Activated T-cell treated with anti-CD3 and anti-CD28 coated beads, Interleukin-2, amount 50 U/mL, for 72 hours (primary cell): ENCODE results near the gene RBM6. TPM values are rescaled to one million over a fixed set of nuclear protein-coding genes. Genes with fewer than 3 reads are reported as not detected.
A peak's percentile ranks its signal among the peaks of the same experiment; 100 is the strongest.

Source experiments
- ATAC-seq, 2 donors: fragments of 150-1000 bp; cut with Tn5 transposase; replicated peaks in 1 of 2; 2 replicates each; pipeline ENCODE4 v1.10.0; 2021; ENCODE audit warnings: moderate library complexity in 2 of 2, mild to moderate bottlenecking in 1 of 2
- DNase-seq, 2 donors: peaks; one replicate each; pipeline ENCODE4 v3.0.0; 2021 to 2022; ENCODE audit warnings: mixed read lengths in 1 of 2
- H3K27ac Mint-ChIP-seq: one replicate; pipeline ENCODE4 v1.8.0; 2022; ENCODE audit warnings: mild to moderate bottlenecking, moderate library complexity, mixed read lengths
- H3K27me3 Mint-ChIP-seq: one replicate; pipeline ENCODE4 v1.8.0; 2022; ENCODE audit warnings: low read depth, mixed read lengths
- H3K36me3 Mint-ChIP-seq, 2 donors: one replicate each; pipeline ENCODE4 v1.8.0; 2022; ENCODE audit warnings: mixed read lengths in 2 of 2, mild to moderate bottlenecking in 1 of 2; ENCODE audit not compliant: insufficient read depth in 2 of 2
- H3K4me1 Mint-ChIP-seq: one replicate; pipeline ENCODE4 v1.8.0; 2022; ENCODE audit warnings: low read depth, mixed read lengths
- H3K4me3 Mint-ChIP-seq, 2 donors: one replicate each; pipeline ENCODE4 v1.8.0; 2022; ENCODE audit warnings: mild to moderate bottlenecking in 2 of 2, mixed read lengths in 2 of 2, moderate library complexity in 2 of 2
- H3K9me3 Mint-ChIP-seq, 2 donors: one replicate each; pipeline ENCODE4 v1.8.0; 2022; ENCODE audit warnings: mixed read lengths in 2 of 2
- total RNA-seq, 2 donors: library from RNA; stranded (reverse); gene quantifications; one replicate each; pipeline ENCODE4 v1.2.3, GENCODE V29; 2022

The RBM6 gene
- total RNA-seq, 2 donors from 2014 or later = 57.4 to 70.4 TPM

GRCh38 chr3:50122071-50122470, 182.1 kb downstream of the RBM6 start:
- H3K4me3 Mint-ChIP-seq = no peak overlapping the region
- ATAC-seq = no peak
- peaks cover under 1 to 2% of the 10 kb centered on the region in 2 donors for H3K36me3 Mint-ChIP-seq
- H3K9me3 Mint-ChIP-seq = no peaks in the 10 kb centered on the region
- H3K4me1 Mint-ChIP-seq = no peaks in the 10 kb centered on the region
- DNase-seq = no peak
- H3K27ac Mint-ChIP-seq = no peak overlapping the region
- no peaks in the 10 kb centered on the region for H3K27me3 Mint-ChIP-seq

GRCh38 chr3:50122661-50123391, 182.9 kb downstream of the RBM6 start:
- peaks cover 0 to 1% of the 10 kb centered on the region in 2 donors for H3K36me3 Mint-ChIP-seq
- no peaks in the 10 kb centered on the region for H3K4me1 Mint-ChIP-seq
- H3K27me3 Mint-ChIP-seq = no peaks in the 10 kb centered on the region
- ATAC-seq = no peak
- H3K27ac Mint-ChIP-seq = no peak overlapping the region
- no peaks in the 10 kb centered on the region for H3K9me3 Mint-ChIP-seq
- H3K4me3 Mint-ChIP-seq = no peak overlapping the region
- no peak for DNase-seq

- Mint-ChIP-seq H3K36me3 (no peaks in the 10 kb centered on the region), H3K27me3 (no peaks in the 10 kb centered on the region), H3K27ac (no peak overlapping the region), H3K4me1 (no peaks in the 10 kb centered on the region), H3K4me3 (no peak overlapping the region), H3K9me3 (no peaks in the 10 kb centered on the region)
- ATAC-seq (no peak), DNase-seq (no peak)
These were observed 183.6 kb downstream of the RBM6 start for GRCh38 chr3:50123394-50124051.

- Mint-ChIP-seq H3K9me3 (no peaks in the 10 kb centered on the region), H3K27ac (no peak overlapping the region), H3K4me1 (no peaks in the 10 kb centered on the region), H3K27me3 (no peaks in the 10 kb centered on the region), H3K36me3 (no peaks in the 10 kb centered on the region), H3K4me3 (no peak overlapping the region)
- DNase-seq (no peak), ATAC-seq (no peak)
These were observed 184.3 kb downstream of the RBM6 start for GRCh38 chr3:50124052-50124799.

GRCh38 chr3:50124800-50125178, 184.8 kb downstream of the RBM6 start:
- Mint-ChIP-seq H3K4me3 (no peak overlapping the region), H3K9me3 (no peaks in the 10 kb centered on the region), H3K27me3 (no peaks in the 10 kb centered on the region), H3K4me1 (no peaks in the 10 kb centered on the region), H3K36me3 (no peaks in the 10 kb centered on the region), H3K27ac (no peak overlapping the region)
- no peak for ATAC-seq
- DNase-seq = no peak

GRCh38 chr3:50125541-50126286, 185.8 kb downstream of the RBM6 start:
- no peak overlapping the region for H3K27ac Mint-ChIP-seq
- H3K4me3 Mint-ChIP-seq = no peak overlapping the region
- H3K27me3 Mint-ChIP-seq = no peaks in the 10 kb centered on the region
- H3K36me3 Mint-ChIP-seq = no peaks in the 10 kb centered on the region
- no peaks in the 10 kb centered on the region for H3K4me1 Mint-ChIP-seq
- no peak for ATAC-seq
- no peaks in the 10 kb centered on the region for H3K9me3 Mint-ChIP-seq
- no peak for DNase-seq

GRCh38 chr3:50126287-50127211, 186.6 kb downstream of the RBM6 start:
- Mint-ChIP-seq H3K36me3 (no peaks in the 10 kb centered on the region), H3K9me3 (no peaks in the 10 kb centered on the region), H3K4me1 (no peaks in the 10 kb centered on the region), H3K27ac (no peak overlapping the region), H3K27me3 (no peaks in the 10 kb centered on the region), H3K4me3 (no peak overlapping the region)
- DNase-seq (no peak), ATAC-seq (peak; percentile 11 to 20)

Other genes with a start within 250 kb of the RBM6 start
- gene AMIGO3, start 220.5 kb upstream of the RBM6 start, total RNA-seq = under 1 TPM; 0.19 to 0.72 TPM
- 10 to 100 TPM; 22.3 to 33.4 TPM for gene GMPPB, start 216.2 kb upstream of the RBM6 start, total RNA-seq
- 10 to 100 TPM; 36.5 to 37.4 TPM for gene IP6K1, start 153.6 kb upstream of the RBM6 start, total RNA-seq
- under 1 TPM in 1 of 2 donors, not detected in 1; 0.39 TPM for gene CDHR4, start 140.3 kb upstream of the RBM6 start, total RNA-seq
- 1 to 10 TPM; 1.2 to 1.5 TPM for gene INKA1, start 136.9 kb upstream of the RBM6 start, total RNA-seq
- 10 to 100 TPM; 93.5 to 98.6 TPM for gene UBA7, start 126.2 kb upstream of the RBM6 start, total RNA-seq
- gene TRAIP, start 83.6 kb upstream of the RBM6 start, total RNA-seq = 10 to 100 TPM; 28.0 to 47.2 TPM
- under 1 TPM in 1 of 2 donors, not detected in 1; 0.50 TPM for gene CAMKV, start 70.2 kb upstream of the RBM6 start, total RNA-seq
- 1 to 10 TPM in 1 of 2 donors, under 1 TPM in 1; 0.84 to 2.4 TPM for gene MST1R, start 36.3 kb upstream of the RBM6 start, total RNA-seq
- gene MON1A, start 10.3 kb upstream of the RBM6 start, total RNA-seq = 10 to 100 TPM in 1 of 2 donors, 1 to 10 TPM in 1; 9.1 to 12.0 TPM
- 100 to 1,000 TPM; 172 to 179 TPM for gene RBM5, start 148.8 kb downstream of the RBM6 start, total RNA-seq
- gene SEMA3F, start 215.2 kb downstream of the RBM6 start, total RNA-seq = under 1 TPM in 1 of 2 donors, not detected in 1; 0.25 TPM